HepG2 (cell line): ENCODE measurements around the gene SLC25A10. TPM values are rescaled to one million over a fixed set of nuclear protein-coding genes. Genes with fewer than 3 reads are reported as not detected.

ENCODE experiments used
- ELF1 ChIP-seq: sonication (generic); formaldehyde crosslinking; IDR thresholded peaks from 2 replicates; pipeline ENCODE4 v1.4.0; 2020; ENCODE audit warnings: missing genetic modification reagents
- ETV6 ChIP-seq: sonication (generic); formaldehyde crosslinking; conservative IDR thresholded peaks from 2 replicates; pipeline ENCODE4 v1.4.0; 2020; ENCODE audit warnings: missing genetic modification reagents
- FOXK2 ChIP-seq: fragments of 450-650 bp; IDR thresholded peaks from 2 replicates; pipeline ENCODE4 v1.6.1; 2016
- KLF13 ChIP-seq: sonication (generic); formaldehyde crosslinking; IDR thresholded peaks from 2 replicates; pipeline ENCODE4 v1.4.0; 2020; ENCODE audit warnings: mild to moderate bottlenecking, missing genetic modification reagents
- SAFB2 ChIP-seq: sonication (generic); formaldehyde crosslinking; IDR thresholded peaks from 2 replicates; pipeline ENCODE4 v1.5.1; 2020; ENCODE audit warnings: missing genetic modification reagents, low read depth, mild to moderate bottlenecking, borderline replicate concordance
- YEATS4 ChIP-seq: sonication (generic); formaldehyde crosslinking; IDR thresholded peaks from 2 replicates; pipeline ENCODE4 v1.4.0; 2020; ENCODE audit warnings: missing genetic modification reagents, borderline replicate concordance
- ZFX ChIP-seq: sonication (generic); formaldehyde crosslinking; IDR thresholded peaks from 2 replicates; pipeline ENCODE4 v1.4.0; 2020; ENCODE audit warnings: mild to moderate bottlenecking, low read depth, missing genetic modification reagents, moderate library complexity
- ZNF296 ChIP-seq: sonication (generic); formaldehyde crosslinking; conservative IDR thresholded peaks from 2 replicates; pipeline ENCODE4 v1.5.0; 2020; ENCODE audit warnings: mild to moderate bottlenecking, missing genetic modification reagents
- ZNF672 ChIP-seq: sonication (generic); formaldehyde crosslinking; IDR thresholded peaks from 2 replicates; pipeline ENCODE4 v1.8.1; 2022; ENCODE audit warnings: missing genetic modification reagents
- ZNF713 ChIP-seq: sonication (generic); formaldehyde crosslinking; IDR thresholded peaks from 2 replicates; pipeline ENCODE4 v1.4.0; 2020; ENCODE audit warnings: mild to moderate bottlenecking, missing genetic modification reagents
- polyA plus RNA-seq, 8 experiments: library from polyadenylated mRNA; depleted of rRNA in 3 of 8; stranded (reverse) in 7 of 8; unstranded in 1 of 8; fragments of >200 nt; fragmentation: Illumina TruSeq in 4 of 8; extraction: Trizol in 4 of 8; gene quantifications; 2 replicates each; pipeline versions ENCODE4 v1.2.1 to v1.2.3, GENCODE V29; 2011 to 2016; ENCODE audit warnings: low read depth in 4 of 8, missing spikeins in 1 of 8, mixed read lengths in 1 of 8; ENCODE audit not compliant: insufficient read depth in 1 of 8
- total RNA-seq, 5 experiments: library from RNA; depleted of rRNA; stranded (reverse); fragments of >200 nt; fragmentation: Illumina TruSeq; extraction: Trizol; gene quantifications; 2 replicates each; pipeline ENCODE4 v1.2.3, GENCODE V29; 2016; ENCODE audit warnings: low read depth in 1 of 5
- TF ChIP-seq, protein P1 (sequence below): sonication (generic); formaldehyde crosslinking; IDR thresholded peaks from 2 replicates; pipeline ENCODE4 v1.5.1; 2020; ENCODE audit warnings: mild to moderate bottlenecking, missing genetic modification reagents, borderline replicate concordance
- TF ChIP-seq, protein P2 (sequence below): sonication (generic); formaldehyde crosslinking; IDR thresholded peaks from 2 replicates; pipeline ENCODE4 v1.4.0; 2020; ENCODE audit warnings: mild to moderate bottlenecking, missing genetic modification reagents
- TF ChIP-seq, protein P3 (sequence below): sonication (generic); formaldehyde crosslinking; IDR thresholded peaks from 2 replicates; pipeline ENCODE4 v1.8.0; 2022; ENCODE audit warnings: missing genetic modification reagents, mild to moderate bottlenecking, moderate library complexity, borderline replicate concordance
- TF ChIP-seq, protein P4 (sequence below): sonication (generic); formaldehyde crosslinking; IDR thresholded peaks from 2 replicates; pipeline ENCODE4 v1.4.0; 2020; ENCODE audit warnings: missing genetic modification reagents, borderline replicate concordance

Gene SLC25A10
- total and polyA plus RNA-seq, 2 of the 13 experiments (the other 11 are each of a cell fraction or from before 2014, with no cell fraction given) = 46.5 to 140 TPM

DNA sequence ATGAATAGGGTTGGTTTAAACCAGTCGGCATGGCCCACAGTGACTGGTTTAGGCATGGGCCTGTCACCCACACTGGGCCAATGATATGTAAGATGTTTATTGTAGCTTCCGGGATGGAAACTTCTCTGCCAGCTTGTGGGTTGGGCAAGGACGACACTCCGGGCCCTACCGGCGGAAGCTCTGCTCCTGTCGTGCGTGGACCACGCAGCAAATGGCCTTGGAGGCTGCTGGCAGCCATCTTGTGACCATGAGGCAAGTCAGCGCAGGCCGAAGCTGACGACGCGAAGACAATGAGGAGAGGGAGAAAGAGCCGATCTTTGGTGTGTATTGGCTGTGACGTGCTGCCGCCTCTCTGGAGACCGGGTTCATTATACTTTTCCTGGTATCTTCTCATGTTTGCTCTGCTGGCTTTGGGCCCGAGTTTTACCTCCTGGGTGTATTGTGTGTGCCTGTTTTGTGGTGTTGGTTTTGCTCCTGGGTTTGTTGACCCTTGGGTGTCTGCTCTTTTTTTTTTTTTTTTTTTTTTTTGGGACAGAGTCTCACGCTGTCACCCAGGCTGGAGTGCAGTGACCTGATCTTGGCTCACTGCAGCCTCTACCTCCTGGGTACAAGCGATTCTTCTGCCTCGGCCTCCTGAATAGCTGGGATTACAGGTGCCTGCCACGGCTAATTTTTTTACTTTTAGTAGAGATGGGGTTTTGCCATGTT is 15.4 kb downstream of the SLC25A10 start (continued):
- TF ChIP-seq, protein P1, sequence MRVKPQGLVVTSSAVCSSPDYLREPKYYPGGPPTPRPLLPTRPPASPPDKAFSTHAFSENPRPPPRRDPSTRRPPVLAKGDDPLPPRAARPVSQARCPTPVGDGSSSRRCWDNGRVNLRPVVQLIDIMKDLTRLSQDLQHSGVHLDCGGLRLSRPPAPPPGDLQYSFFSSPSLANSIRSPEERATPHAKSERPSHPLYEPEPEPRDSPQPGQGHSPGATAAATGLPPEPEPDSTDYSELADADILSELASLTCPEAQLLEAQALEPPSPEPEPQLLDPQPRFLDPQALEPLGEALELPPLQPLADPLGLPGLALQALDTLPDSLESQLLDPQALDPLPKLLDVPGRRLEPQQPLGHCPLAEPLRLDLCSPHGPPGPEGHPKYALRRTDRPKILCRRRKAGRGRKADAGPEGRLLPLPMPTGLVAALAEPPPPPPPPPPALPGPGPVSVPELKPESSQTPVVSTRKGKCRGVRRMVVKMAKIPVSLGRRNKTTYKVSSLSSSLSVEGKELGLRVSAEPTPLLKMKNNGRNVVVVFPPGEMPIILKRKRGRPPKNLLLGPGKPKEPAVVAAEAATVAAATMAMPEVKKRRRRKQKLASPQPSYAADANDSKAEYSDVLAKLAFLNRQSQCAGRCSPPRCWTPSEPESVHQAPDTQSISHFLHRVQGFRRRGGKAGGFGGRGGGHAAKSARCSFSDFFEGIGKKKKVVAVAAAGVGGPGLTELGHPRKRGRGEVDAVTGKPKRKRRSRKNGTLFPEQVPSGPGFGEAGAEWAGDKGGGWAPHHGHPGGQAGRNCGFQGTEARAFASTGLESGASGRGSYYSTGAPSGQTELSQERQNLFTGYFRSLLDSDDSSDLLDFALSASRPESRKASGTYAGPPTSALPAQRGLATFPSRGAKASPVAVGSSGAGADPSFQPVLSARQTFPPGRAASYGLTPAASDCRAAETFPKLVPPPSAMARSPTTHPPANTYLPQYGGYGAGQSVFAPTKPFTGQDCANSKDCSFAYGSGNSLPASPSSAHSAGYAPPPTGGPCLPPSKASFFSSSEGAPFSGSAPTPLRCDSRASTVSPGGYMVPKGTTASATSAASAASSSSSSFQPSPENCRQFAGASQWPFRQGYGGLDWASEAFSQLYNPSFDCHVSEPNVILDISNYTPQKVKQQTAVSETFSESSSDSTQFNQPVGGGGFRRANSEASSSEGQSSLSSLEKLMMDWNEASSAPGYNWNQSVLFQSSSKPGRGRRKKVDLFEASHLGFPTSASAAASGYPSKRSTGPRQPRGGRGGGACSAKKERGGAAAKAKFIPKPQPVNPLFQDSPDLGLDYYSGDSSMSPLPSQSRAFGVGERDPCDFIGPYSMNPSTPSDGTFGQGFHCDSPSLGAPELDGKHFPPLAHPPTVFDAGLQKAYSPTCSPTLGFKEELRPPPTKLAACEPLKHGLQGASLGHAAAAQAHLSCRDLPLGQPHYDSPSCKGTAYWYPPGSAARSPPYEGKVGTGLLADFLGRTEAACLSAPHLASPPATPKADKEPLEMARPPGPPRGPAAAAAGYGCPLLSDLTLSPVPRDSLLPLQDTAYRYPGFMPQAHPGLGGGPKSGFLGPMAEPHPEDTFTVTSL = peak; percentile 65; the same call in 1 of the 2 replicates
- TF ChIP-seq ELF1 (peak; percentile 94), KLF13 (CRISPR knock-in tag) (peak; percentile 98; the same call in 1 of the 2 replicates), ZFX (peak; percentile 96), ZNF296 (CRISPR knock-in tag) (peak; percentile 93), SAFB2 (CRISPR knock-in tag) (peak; percentile 83), ZNF713 (CRISPR knock-in tag) (no peak), ETV6 (peak; percentile 94), ZNF672 (CRISPR knock-in tag) (no peak), YEATS4 (CRISPR knock-in tag) (peak; percentile 98), FOXK2 (peak; percentile 6; the same call in 1 of the 2 replicates)
- TF ChIP-seq, protein P2, sequence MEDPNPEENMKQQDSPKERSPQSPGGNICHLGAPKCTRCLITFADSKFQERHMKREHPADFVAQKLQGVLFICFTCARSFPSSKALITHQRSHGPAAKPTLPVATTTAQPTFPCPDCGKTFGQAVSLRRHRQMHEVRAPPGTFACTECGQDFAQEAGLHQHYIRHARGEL (CRISPR knock-in tag) = peak; percentile 87; the same call in 1 of the 2 replicates
- TF ChIP-seq, protein P3, sequence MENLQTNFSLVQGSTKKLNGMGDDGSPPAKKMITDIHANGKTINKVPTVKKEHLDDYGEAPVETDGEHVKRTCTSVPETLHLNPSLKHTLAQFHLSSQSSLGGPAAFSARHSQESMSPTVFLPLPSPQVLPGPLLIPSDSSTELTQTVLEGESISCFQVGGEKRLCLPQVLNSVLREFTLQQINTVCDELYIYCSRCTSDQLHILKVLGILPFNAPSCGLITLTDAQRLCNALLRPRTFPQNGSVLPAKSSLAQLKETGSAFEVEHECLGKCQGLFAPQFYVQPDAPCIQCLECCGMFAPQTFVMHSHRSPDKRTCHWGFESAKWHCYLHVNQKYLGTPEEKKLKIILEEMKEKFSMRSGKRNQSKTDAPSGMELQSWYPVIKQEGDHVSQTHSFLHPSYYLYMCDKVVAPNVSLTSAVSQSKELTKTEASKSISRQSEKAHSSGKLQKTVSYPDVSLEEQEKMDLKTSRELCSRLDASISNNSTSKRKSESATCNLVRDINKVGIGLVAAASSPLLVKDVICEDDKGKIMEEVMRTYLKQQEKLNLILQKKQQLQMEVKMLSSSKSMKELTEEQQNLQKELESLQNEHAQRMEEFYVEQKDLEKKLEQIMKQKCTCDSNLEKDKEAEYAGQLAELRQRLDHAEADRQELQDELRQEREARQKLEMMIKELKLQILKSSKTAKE (CRISPR knock-in tag) = peak; percentile 84
- TF ChIP-seq, protein P4, sequence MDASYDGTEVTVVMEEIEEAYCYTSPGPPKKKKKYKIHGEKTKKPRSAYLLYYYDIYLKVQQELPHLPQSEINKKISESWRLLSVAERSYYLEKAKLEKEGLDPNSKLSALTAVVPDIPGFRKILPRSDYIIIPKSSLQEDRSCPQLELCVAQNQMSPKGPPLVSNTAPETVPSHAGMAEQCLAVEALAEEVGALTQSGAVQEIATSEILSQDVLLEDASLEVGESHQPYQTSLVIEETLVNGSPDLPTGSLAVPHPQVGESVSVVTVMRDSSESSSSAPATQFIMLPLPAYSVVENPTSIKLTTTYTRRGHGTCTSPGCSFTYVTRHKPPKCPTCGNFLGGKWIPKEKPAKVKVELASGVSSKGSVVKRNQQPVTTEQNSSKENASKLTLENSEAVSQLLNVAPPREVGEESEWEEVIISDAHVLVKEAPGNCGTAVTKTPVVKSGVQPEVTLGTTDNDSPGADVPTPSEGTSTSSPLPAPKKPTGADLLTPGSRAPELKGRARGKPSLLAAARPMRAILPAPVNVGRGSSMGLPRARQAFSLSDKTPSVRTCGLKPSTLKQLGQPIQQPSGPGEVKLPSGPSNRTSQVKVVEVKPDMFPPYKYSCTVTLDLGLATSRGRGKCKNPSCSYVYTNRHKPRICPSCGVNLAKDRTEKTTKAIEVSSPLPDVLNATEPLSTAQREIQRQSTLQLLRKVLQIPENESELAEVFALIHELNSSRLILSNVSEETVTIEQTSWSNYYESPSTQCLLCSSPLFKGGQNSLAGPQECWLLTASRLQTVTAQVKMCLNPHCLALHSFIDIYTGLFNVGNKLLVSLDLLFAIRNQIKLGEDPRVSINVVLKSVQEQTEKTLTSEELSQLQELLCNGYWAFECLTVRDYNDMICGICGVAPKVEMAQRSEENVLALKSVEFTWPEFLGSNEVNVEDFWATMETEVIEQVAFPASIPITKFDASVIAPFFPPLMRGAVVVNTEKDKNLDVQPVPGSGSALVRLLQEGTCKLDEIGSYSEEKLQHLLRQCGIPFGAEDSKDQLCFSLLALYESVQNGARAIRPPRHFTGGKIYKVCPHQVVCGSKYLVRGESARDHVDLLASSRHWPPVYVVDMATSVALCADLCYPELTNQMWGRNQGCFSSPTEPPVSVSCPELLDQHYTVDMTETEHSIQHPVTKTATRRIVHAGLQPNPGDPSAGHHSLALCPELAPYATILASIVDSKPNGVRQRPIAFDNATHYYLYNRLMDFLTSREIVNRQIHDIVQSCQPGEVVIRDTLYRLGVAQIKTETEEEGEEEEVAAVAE (CRISPR knock-in tag) = peak; percentile 96
